ENCODE data around the gene FOXK1. TPM values are rescaled to one million over a fixed set of nuclear protein-coding genes. Genes with fewer than 3 reads are reported as not detected.

The FOXK1 gene
- total RNA-seq, 6 experiments from 2014 or later: 3.8 to 8.4 (median 6.9) TPM

GRCh38 chr7:4807598-4808016 is 125.5 kb downstream of the FOXK1 start:
- Histone ChIP-seq H3K27me3 (no peaks in the 10 kb centered on the region), H3K4me1 (no peaks in the 10 kb centered on the region), H3K9me3 (no peaks in the 10 kb centered on the region), H3K36me3 (no peaks in the 10 kb centered on the region), H3K27ac (no peak overlapping the region), H3K4me3 (no peak overlapping the region)
- 13% methylated on average over 5 of the region's 5 CpGs for WGBS (ENCODE audit: insufficient coverage, low coverage, low lambda C conversion rate, missing lambda C conversion rate)
- ATAC-seq (no peak), DNase-seq (no peak)
- intact Hi-C loops (cut with DNase I): loop anchor here in 1 of 2 donors (10.0 kb wide), 1 partner anchor 277 kb away; no protein-coding TSS in a partner anchor
- no peak for TF ChIP-seq POLR2A (IDR thresholded peaks at IDR 0.05)
- no peak for TF ChIP-seq CTCF (IDR thresholded peaks at IDR 0.05)

- H3K9me3 ChIP-seq: no peaks in the 10 kb centered on the region
- no peak for ATAC-seq
- no peak overlapping the region for H3K4me3 ChIP-seq
- DNase-seq: no peak
- intact Hi-C loops (cut with DNase I): loop anchor here in 1 of 2 donors (10.0 kb wide), 1 partner anchor 277 kb away; no protein-coding TSS in a partner anchor
- no peaks in the 10 kb centered on the region for H3K4me1 ChIP-seq
- WGBS (ENCODE audit: insufficient coverage, low coverage, low lambda C conversion rate, missing lambda C conversion rate): 45% methylated on average over 5 of the region's 5 CpGs
- no peaks in the 10 kb centered on the region for H3K27me3 ChIP-seq
- no peak for TF ChIP-seq CTCF (IDR thresholded peaks at IDR 0.05)
- no peak for TF ChIP-seq POLR2A (IDR thresholded peaks at IDR 0.05)
- H3K36me3 ChIP-seq: no peaks in the 10 kb centered on the region
- H3K27ac ChIP-seq: no peak overlapping the region
Observed at GRCh38 chr7:4808026-4808425, 125.9 kb downstream of the FOXK1 start.

- TF ChIP-seq POLR2A (IDR thresholded peaks at IDR 0.05): no peak
- no peak for TF ChIP-seq CTCF (IDR thresholded peaks at IDR 0.05)
- 70% methylated on average over 20 of the region's 37 CpGs for WGBS (ENCODE audit: insufficient coverage, low coverage, low lambda C conversion rate, missing lambda C conversion rate)
- H3K27ac ChIP-seq: no peak overlapping the region
- intact Hi-C loops (cut with DNase I): loop anchor here in 1 of 2 donors (10.0 kb wide), 1 partner anchor 276 kb away; no protein-coding TSS in a partner anchor
- H3K4me3 ChIP-seq: no peak overlapping the region
- no peaks in the 10 kb centered on the region for H3K36me3 ChIP-seq
- DNase-seq (no peak), ATAC-seq (no peak)
- no peaks in the 10 kb centered on the region for H3K9me3 ChIP-seq
- H3K4me1 ChIP-seq: no peaks in the 10 kb centered on the region
- no peaks in the 10 kb centered on the region for H3K27me3 ChIP-seq
Observed at GRCh38 chr7:4808565-4808964, 126.5 kb downstream of the FOXK1 start.

- Histone ChIP-seq H3K9me3 (no peaks in the 10 kb centered on the region), H3K27ac (no peak overlapping the region), H3K4me3 (no peak overlapping the region), H3K4me1 (no peaks in the 10 kb centered on the region), H3K27me3 (no peaks in the 10 kb centered on the region), H3K36me3 (no peaks in the 10 kb centered on the region)
- WGBS (ENCODE audit: insufficient coverage, low coverage, low lambda C conversion rate, missing lambda C conversion rate): 59% methylated on average over 22 of the region's 38 CpGs
- intact Hi-C loops (cut with DNase I): loop anchor here in 1 of 2 donors (10.0 kb wide), 1 partner anchor 276 kb away; no protein-coding TSS in a partner anchor
- no peak for TF ChIP-seq POLR2A (IDR thresholded peaks at IDR 0.05)
- TF ChIP-seq CTCF (IDR thresholded peaks at IDR 0.05): no peak
- DNase-seq (peak in 2 of 3 donors; percentile 42 to 55), ATAC-seq (peak in 2 of 4 donors; percentile 23 to 40)
Observed at GRCh38 chr7:4809091-4809591, 127.0 kb downstream of the FOXK1 start.

Measured in right lobe of liver (tissue), 6 donors.